T-cell (primary cell): ENCODE data around the gene GYS1. TPM values are rescaled to one million over a fixed set of nuclear protein-coding genes. Genes with fewer than 3 reads are reported as not detected.
A peak's percentile ranks its signal among the peaks of the same experiment; 100 is the strongest.

ENCODE experiments used
- ATAC-seq, 4 experiments: fragments of 200-7000 bp in 3 of 4; fragments of 150-1000 bp in 1 of 4; cut with Tn5 transposase; replicated peaks in 1 of 4; 1 replicate in 3 of 4; 2 replicates in 1 of 4; pipeline ENCODE4 v1.10.0; 2021; ENCODE audit warnings: moderate library complexity in 3 of 4, mild to moderate bottlenecking in 2 of 4, moderate number of reproducible peaks in 1 of 4
- CTCF ChIA-PET, 2 donors: fragments of 300-600 bp; sonication (Branson Sonifier 250); formaldehyde crosslinking; loops; one replicate each; lab custom pipeline; 2022; ENCODE audit warnings: antibody characterized with exemption in 2 of 2; lab: Charles Lee
- POLR2A ChIA-PET, 2 donors: fragments of 300-600 bp; sonication (Branson Sonifier 250); formaldehyde crosslinking; loops; one replicate each; lab custom pipeline; 2022; ENCODE audit warnings: antibody characterized with exemption in 2 of 2; lab: Charles Lee
- DNase-seq, 35 experiments: peaks; one replicate each; pipeline versions ENCODE4 v3.0.0 to v3.0.0-alpha.2; 2013 to 2023
- H3K27ac ChIP-seq: one replicate; pipeline ENCODE4 v1.5.1; 2013; ENCODE audit warnings: low read length
- H3K27me3 ChIP-seq, 2 experiments: replicated peaks in 1 of 2; 1 replicate in 1 of 2; 2 replicates in 1 of 2; pipeline versions ENCODE4 v1.6.1 to v1.7.0; 2013; ENCODE audit warnings: low read length in 1 of 2, mixed read lengths in 1 of 2; ENCODE audit not compliant: control insufficient read depth in 2 of 2, insufficient read depth in 2 of 2; ENCODE audit errors: extremely low read depth in 1 of 2
- H3K36me3 ChIP-seq, 2 donors: 1 replicate in 1 of 2; 2 replicates in 1 of 2; pipeline versions ENCODE4 v1.6.1 to v1.7.0; 2013; ENCODE audit warnings: low read length in 1 of 2; ENCODE audit not compliant: control insufficient read depth in 2 of 2, insufficient read depth in 1 of 2; ENCODE audit errors: extremely low read depth in 1 of 2
- H3K4me1 ChIP-seq, 2 experiments: 1 replicate in 1 of 2; 2 replicates in 1 of 2; pipeline versions ENCODE4 v1.6.1 to v1.7.0; 2013; ENCODE audit warnings: low read length in 2 of 2, mixed read lengths in 1 of 2; ENCODE audit not compliant: insufficient read depth in 2 of 2, control insufficient read depth in 1 of 2; ENCODE audit errors: extremely low read depth in 1 of 2
- H3K4me3 ChIP-seq, 2 donors: 1 replicate in 1 of 2; 2 replicates in 1 of 2; pipeline versions ENCODE4 v1.5.1 to v1.7.0; 2013; ENCODE audit warnings: mild to moderate bottlenecking in 2 of 2, low read length in 1 of 2, moderate library complexity in 1 of 2; ENCODE audit not compliant: control insufficient read depth in 1 of 2; ENCODE audit errors: extremely low read depth in 1 of 2
- H3K9me3 ChIP-seq: 2 replicates; pipeline ENCODE4 v1.7.0; 2013
- H3K27ac Mint-ChIP-seq, 2 donors: one replicate each; pipeline ENCODE4 v1.8.0; 2020 to 2021; ENCODE audit warnings: mild to moderate bottlenecking in 2 of 2, mixed read lengths in 2 of 2
- H3K27me3 Mint-ChIP-seq, 2 donors: one replicate each; pipeline ENCODE4 v1.8.0; 2021 to 2022; ENCODE audit warnings: mixed read lengths in 2 of 2
- H3K36me3 Mint-ChIP-seq: one replicate; pipeline ENCODE4 v1.8.0; 2021; ENCODE audit warnings: mixed read lengths
- H3K4me1 Mint-ChIP-seq, 3 donors: one replicate each; pipeline ENCODE4 v1.8.0; 2020 to 2022; ENCODE audit warnings: mixed read lengths in 3 of 3, mild to moderate bottlenecking in 1 of 3
- H3K4me3 Mint-ChIP-seq, 3 donors: one replicate each; pipeline ENCODE4 v1.8.0; 2020 to 2022; ENCODE audit warnings: mild to moderate bottlenecking in 3 of 3, mixed read lengths in 3 of 3, moderate library complexity in 3 of 3
- H3K9me3 Mint-ChIP-seq, 3 donors: one replicate each; pipeline ENCODE4 v1.8.0; 2020 to 2022; ENCODE audit warnings: mixed read lengths in 3 of 3
- WGBS: methylation state at CpG from one replicate; pipeline ENCODE4 v1.1.5; 2013; ENCODE audit warnings: missing lambda C conversion rate; ENCODE audit not compliant: insufficient coverage; 5-methylcytosine and 5-hydroxymethylcytosine counted together
- total RNA-seq, 35 experiments: library from RNA in 6 of 35; stranded (reverse) in 6 of 35; fragments of 120-200 nt in 1 of 35; gene quantifications; one replicate each; pipeline versions ENCODE4 v1.2.1 to v1.2.4 and lab custom pipeline; 2013 to 2026

GYS1 gene
- total RNA-seq, 5 donors from 2014 or later (not counting 1 experiment from before 2014, with no cell fraction given): 28.1 to 58.9 (median 52.4) TPM

DNA sequence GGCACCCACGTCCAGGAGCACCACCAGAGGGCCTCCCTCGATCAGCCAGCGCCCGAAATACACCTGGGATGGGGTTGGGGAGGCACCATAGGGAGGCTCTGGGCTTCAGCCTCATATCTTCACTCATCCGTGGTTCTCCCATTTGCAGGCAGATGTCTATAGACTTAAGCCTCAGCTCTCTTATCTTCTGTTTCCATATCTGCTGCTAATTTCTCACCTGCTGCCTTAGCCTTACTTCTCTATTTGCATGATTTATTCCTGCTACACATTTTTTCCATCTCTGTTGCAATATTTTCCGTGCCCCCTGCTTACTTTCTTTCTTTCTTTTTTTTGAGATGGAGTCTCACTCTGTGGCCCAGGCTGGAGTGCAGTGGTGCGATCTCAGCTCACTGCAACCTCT lies 5.8 kb downstream of the GYS1 start:
- Histone ChIP-seq H3K9me3 (no peaks in the 10 kb centered on the region), H3K27me3 (no peaks in the 10 kb centered on the region), H3K4me3 (no peak overlapping the region), H3K36me3 (peaks cover 4 to 21% of the 10 kb centered on the region in 2 donors), H3K4me1 (peaks cover 0 to 19% of the 10 kb centered on the region in 2 experiments), H3K27ac (no peak overlapping the region)
- Mint-ChIP-seq H3K27ac (no peak overlapping the region), H3K4me3 (no peak overlapping the region), H3K4me1 (peaks cover 15 to 32% (median 19%) of the 10 kb centered on the region in 3 donors), H3K27me3 (no peaks in the 10 kb centered on the region), H3K9me3 (no peaks in the 10 kb centered on the region), H3K36me3 (peaks cover 30% of the 10 kb centered on the region)
- WGBS: 62% methylated on average over 3 of the region's 7 CpGs
- DNase-seq (no peak), ATAC-seq (no peak)
- CTCF ChIA-PET: no interaction called here
- POLR2A ChIA-PET: no interaction called here

DNA sequence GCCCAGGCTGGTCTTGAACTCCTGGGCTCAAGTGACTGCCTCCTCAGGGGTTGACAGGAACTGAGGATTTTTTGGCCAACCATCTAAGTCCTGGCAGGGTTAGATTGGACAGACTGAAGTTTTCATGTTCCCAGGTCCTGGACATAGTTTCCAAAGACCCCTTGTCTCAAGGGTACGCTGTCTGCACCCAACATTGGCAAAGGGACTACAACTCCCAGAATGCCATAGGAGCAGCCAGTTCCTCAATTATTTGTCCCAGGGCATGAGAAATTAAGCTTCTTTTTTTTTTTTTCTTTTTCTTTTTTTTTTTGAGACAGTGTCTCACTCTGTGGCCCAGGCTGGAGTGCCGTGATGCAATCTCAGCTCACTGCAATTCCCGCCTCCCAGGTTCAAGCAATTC lies 6.9 kb downstream of the GYS1 start:
- no peak for ATAC-seq
- Mint-ChIP-seq H3K4me1 (peaks cover 8 to 25% (median 12%) of the 10 kb centered on the region in 3 donors), H3K9me3 (no peaks in the 10 kb centered on the region), H3K4me3 (no peak overlapping the region), H3K36me3 (peaks cover 34% of the 10 kb centered on the region), H3K27me3 (no peaks in the 10 kb centered on the region), H3K27ac (no peak overlapping the region)
- peaks cover 0 to 8% of the 10 kb centered on the region in 2 experiments for H3K4me1 ChIP-seq
- 83% methylated on average over 1 of the region's 3 CpGs for WGBS
- peaks cover 4 to 25% of the 10 kb centered on the region in 2 donors for H3K36me3 ChIP-seq
- H3K4me3 ChIP-seq: no peak overlapping the region
- H3K9me3 ChIP-seq: no peaks in the 10 kb centered on the region
- no peak overlapping the region for H3K27ac ChIP-seq
- ChIA-PET CTCF (no interaction called here), POLR2A (interaction anchor here in 1 of 2 donors (0.6 kb wide), 2 partner anchors 112 to 217 kb away, joined by 3 read pairs; no protein-coding TSS in a partner anchor)
- DNase-seq: no peak
- no peaks in the 10 kb centered on the region for H3K27me3 ChIP-seq

GRCh38 chr19:48985711-48986110 lies 7.4 kb downstream of the GYS1 start:
- ChIA-PET CTCF (no interaction called here), POLR2A (interaction anchor here in 1 of 2 donors (0.6 kb wide), 1 partner anchor 216 kb away, joined by 3 read pairs; no protein-coding TSS in a partner anchor)
- Mint-ChIP-seq H3K27me3 (no peaks in the 10 kb centered on the region), H3K36me3 (peaks cover 34% of the 10 kb centered on the region), H3K27ac (no peak overlapping the region), H3K9me3 (no peaks in the 10 kb centered on the region), H3K4me1 (peaks cover 5 to 20% (median 8%) of the 10 kb centered on the region in 3 donors), H3K4me3 (no peak overlapping the region)
- ATAC-seq: no peak
- no peak for DNase-seq
- 95% methylated on average over 13 of the region's 13 CpGs for WGBS
- Histone ChIP-seq H3K9me3 (no peaks in the 10 kb centered on the region), H3K4me1 (peaks cover 0 to 3% of the 10 kb centered on the region in 2 experiments), H3K27ac (no peak overlapping the region), H3K36me3 (peaks cover 4 to 25% of the 10 kb centered on the region in 2 donors), H3K4me3 (no peak overlapping the region), H3K27me3 (no peaks in the 10 kb centered on the region)

DNA sequence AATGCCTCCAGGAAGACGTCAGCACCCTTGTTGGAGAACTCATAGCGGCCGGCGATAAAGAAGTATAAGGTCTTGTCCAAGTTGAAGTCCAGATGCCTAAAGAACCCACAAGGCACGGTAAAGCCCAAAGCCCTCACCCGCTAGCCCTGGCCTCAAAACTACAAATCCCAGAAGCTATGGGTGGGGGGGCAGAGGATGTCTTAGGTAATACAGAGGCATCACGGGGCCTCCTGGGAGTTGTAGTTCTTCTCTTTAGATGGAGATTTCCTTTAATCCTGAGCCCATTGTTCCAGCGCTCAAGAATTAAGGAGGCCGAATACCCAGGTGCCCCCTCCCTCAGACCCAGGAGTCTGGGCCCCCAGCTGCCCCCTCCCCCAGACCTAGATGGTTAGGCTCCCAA lies 10.8 kb downstream of the GYS1 start:
- Mint-ChIP-seq H3K27ac (no peak overlapping the region), H3K36me3 (peaks cover 30% of the 10 kb centered on the region)
- no peak for ATAC-seq

GRCh38 chr19:48977061-48977460 lies 16.0 kb downstream of the GYS1 start:
- H3K27ac Mint-ChIP-seq: no peak overlapping the region
- ChIA-PET POLR2A (interaction anchor here in 1 of 2 donors (0.6 kb wide), 1 partner anchor 312 kb away, joined by 3 read pairs; no protein-coding TSS in a partner anchor), CTCF (interaction anchor here in 1 of 2 donors (1.2 kb wide), 1 partner anchor 16 kb away, joined by 4 read pairs; the partner anchor contains the start of genes GYS1 and RUVBL2)
- no peak overlapping the region for H3K4me3 Mint-ChIP-seq
- Histone ChIP-seq H3K27ac (no peak overlapping the region), H3K27me3 (no peaks in the 10 kb centered on the region), H3K4me1 (no peaks in the 10 kb centered on the region), H3K36me3 (peaks cover 4 to 35% of the 10 kb centered on the region in 2 donors), H3K4me3 (no peak overlapping the region), H3K9me3 (no peaks in the 10 kb centered on the region)
- H3K4me1 Mint-ChIP-seq: no peaks in the 10 kb centered on the region
- ATAC-seq (no peak), DNase-seq (no peak)
- H3K9me3 Mint-ChIP-seq: no peaks in the 10 kb centered on the region
- H3K27me3 Mint-ChIP-seq: no peaks in the 10 kb centered on the region
- WGBS: 100% methylated on average over 1 of the region's 2 CpGs
- peaks cover 24% of the 10 kb centered on the region for H3K36me3 Mint-ChIP-seq

More for the DNA sequence above, 10.8 kb downstream of the GYS1 start:
- Mint-ChIP-seq H3K4me1 (peaks cover 0 to under 1% (median 0%) of the 10 kb centered on the region in 3 donors), H3K4me3 (no peak overlapping the region), H3K27me3 (no peaks in the 10 kb centered on the region), H3K9me3 (no peaks in the 10 kb centered on the region)
- ChIA-PET CTCF (interaction anchor here (0.5 to 1.8 kb wide), 2 partner anchors 11 to 21 kb away, joined by 5 to 16 read pairs; partner anchors contain the start of genes GYS1 (in 1 of the 2) and RUVBL2 (in 1 of the 2)), POLR2A (no interaction called here)
- Histone ChIP-seq H3K27me3 (no peaks in the 10 kb centered on the region), H3K9me3 (no peaks in the 10 kb centered on the region), H3K36me3 (peaks cover 8 to 26% of the 10 kb centered on the region in 2 donors), H3K4me1 (no peaks in the 10 kb centered on the region), H3K4me3 (no peak overlapping the region), H3K27ac (no peak overlapping the region)
- no peak for DNase-seq
- WGBS: 100% methylated on average over 2 of the region's 9 CpGs

DNA sequence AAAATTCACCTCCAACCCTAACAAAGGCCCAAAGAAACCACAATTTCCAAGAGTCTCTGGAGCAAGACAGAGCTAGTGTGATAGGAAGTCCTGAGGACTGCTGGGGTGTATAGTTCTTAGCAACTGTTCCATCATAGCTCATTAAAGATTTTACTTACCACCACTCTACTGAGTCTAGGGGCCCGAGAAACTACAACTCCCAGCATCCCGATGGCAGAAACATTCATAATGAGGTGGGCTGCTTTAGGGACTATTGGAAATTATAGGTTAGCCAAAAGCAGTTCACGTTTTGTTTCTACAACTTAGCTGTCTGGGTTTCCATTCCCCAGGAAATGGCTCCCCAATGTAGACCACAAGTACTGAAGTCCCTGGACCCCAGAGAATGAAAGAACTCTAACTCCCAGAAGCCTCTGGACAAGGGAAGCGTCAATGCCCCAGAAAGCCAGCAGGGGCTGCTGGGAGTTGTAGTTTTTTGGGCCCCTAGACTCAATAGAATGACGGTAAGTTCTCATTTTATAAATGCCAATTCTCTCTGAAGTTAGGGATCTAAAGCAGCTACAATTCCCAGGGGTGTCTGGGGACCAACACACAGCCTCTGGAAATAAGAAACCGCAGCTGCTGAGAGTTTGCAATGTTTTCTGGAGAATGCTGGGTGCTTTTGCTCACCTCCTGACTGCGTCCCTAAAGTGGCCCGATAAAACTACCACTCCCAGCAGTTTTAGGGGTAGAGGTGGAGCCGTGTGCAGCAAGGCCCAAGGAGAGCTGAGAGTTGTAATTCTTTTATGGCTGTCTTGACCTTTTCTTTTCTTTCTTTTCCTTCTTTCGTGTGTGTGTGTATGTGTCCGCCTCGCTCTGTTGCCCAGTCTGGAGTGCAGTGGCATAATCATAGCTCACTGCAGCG lies 16.9 kb downstream of the GYS1 start:
- POLR2A ChIA-PET: interaction anchor here (0.6 to 1.0 kb wide), 5 partner anchors 96 to 167 kb away, joined by 3 to 12 read pairs (median 7); no protein-coding TSS in a partner anchor
- Mint-ChIP-seq H3K27ac (no peak overlapping the region), H3K36me3 (peaks cover 22% of the 10 kb centered on the region), H3K9me3 (no peaks in the 10 kb centered on the region), H3K27me3 (no peaks in the 10 kb centered on the region), H3K4me1 (peaks cover under 1% of the 10 kb centered on the region in 3 donors), H3K4me3 (no peak overlapping the region)
- H3K27ac ChIP-seq: no peak overlapping the region
- WGBS: 100% methylated on average over 1 of the region's 13 CpGs
- H3K36me3 ChIP-seq: peaks cover 4 to 31% of the 10 kb centered on the region in 2 donors
- H3K27me3 ChIP-seq: no peaks in the 10 kb centered on the region
- H3K4me3 ChIP-seq: no peak overlapping the region
- no peaks in the 10 kb centered on the region for H3K4me1 ChIP-seq
- DNase-seq: peak in 22 of 35 experiments; percentile 24 to 53 (median 42)
- peak; percentile 65 to 83 (median 76) for ATAC-seq
- H3K9me3 ChIP-seq: no peaks in the 10 kb centered on the region
- CTCF ChIA-PET: interaction anchor here (0.6 to 1.2 kb wide), 4 partner anchors 8 to 17 kb away, joined by 4 to 10 read pairs (median 6); partner anchors contain the start of genes GYS1 (in 1 of the 2) and RUVBL2 (in 1 of the 2)
